Measurements from ENCODE around the gene TRAPPC3. TPM values are rescaled to one million over a fixed set of nuclear protein-coding genes. Genes with fewer than 3 reads are reported as not detected.

Gene TRAPPC3
- total RNA-seq, 4 donors from 2014 or later: 54.6 to 165 (median 105) TPM

GRCh38 chr1:36163426-36163825, 14.1 kb upstream of the TRAPPC3 start:
- no peak overlapping the region for H3K4me3 ChIP-seq
- H3K4me1 ChIP-seq: peaks cover 27 to 67% (median 48%) of the 10 kb centered on the region in 4 donors
- H3K27ac ChIP-seq: peak overlapping the region in 2 of 4 donors; percentile 50 to 99
- H3K27me3 ChIP-seq: no peaks in the 10 kb centered on the region
- no peak for DNase-seq
- in situ Hi-C loops (cut with MboI; ENCODE audit: low pct_ligation_motif_present in 1 of 4, low pct_unique_long_range_greater_than_20kb in 1 of 4, low sequenced_read_pairs in 3 of 4) (no loop called here), intact Hi-C loops (cut with DNase I; ENCODE audit: low total_unique reads) (no loop called here)
- TF ChIP-seq EP300 (IDR thresholded peaks at IDR 0.05; ENCODE audit: low read depth): no peak
- no peak for TF ChIP-seq POLR2AphosphoS5 (IDR thresholded peaks at IDR 0.05)
- TF ChIP-seq POLR2A (IDR thresholded peaks at IDR 0.05): no peak
- no peak for TF ChIP-seq CTCF (IDR thresholded peaks at IDR 0.05)
- H3K36me3 ChIP-seq: no peaks in the 10 kb centered on the region
- H3K9me3 ChIP-seq: no peaks in the 10 kb centered on the region

GRCh38 chr1:36162680-36163239, 13.5 kb upstream of the TRAPPC3 start:
- intact Hi-C loops (cut with DNase I; ENCODE audit: low total_unique reads): no loop called here
- Histone ChIP-seq H3K27me3 (no peaks in the 10 kb centered on the region), H3K27ac (peak overlapping the region; percentile 87 to 100 (median 98)), H3K4me3 (no peak overlapping the region), H3K4me1 (peaks cover 30 to 71% (median 55%) of the 10 kb centered on the region in 4 donors), H3K36me3 (no peaks in the 10 kb centered on the region), H3K9me3 (no peaks in the 10 kb centered on the region)
- WGBS, 2 donors (ENCODE audit: low coverage in 1 of 2): 83% methylated on average over 1 of the region's 1 CpG; no CpG with 5 or more reads in 1 of the 2 donors
- no peak for DNase-seq
- in situ Hi-C loops (cut with MboI; ENCODE audit: low pct_ligation_motif_present in 1 of 4, low pct_unique_long_range_greater_than_20kb in 1 of 4, low sequenced_read_pairs in 3 of 4): no loop called here
- TF ChIP-seq CTCF (IDR thresholded peaks at IDR 0.05) (no peak), EP300 (IDR thresholded peaks at IDR 0.05; ENCODE audit: low read depth) (no peak), POLR2A (IDR thresholded peaks at IDR 0.05) (no peak), POLR2AphosphoS5 (IDR thresholded peaks at IDR 0.05) (no peak)

- TF ChIP-seq CTCF (IDR thresholded peaks at IDR 0.05) (no peak), POLR2AphosphoS5 (IDR thresholded peaks at IDR 0.05) (no peak), EP300 (IDR thresholded peaks at IDR 0.05; ENCODE audit: low read depth) (no peak), POLR2A (IDR thresholded peaks at IDR 0.05) (no peak)
- intact Hi-C loops (cut with DNase I; ENCODE audit: low total_unique reads) (no loop called here), in situ Hi-C loops (cut with MboI; ENCODE audit: low pct_ligation_motif_present in 1 of 4, low pct_unique_long_range_greater_than_20kb in 1 of 4, low sequenced_read_pairs in 3 of 4) (no loop called here)
- Histone ChIP-seq H3K4me1 (peaks cover 30 to 70% (median 57%) of the 10 kb centered on the region in 4 donors), H3K27me3 (no peaks in the 10 kb centered on the region), H3K4me3 (peak overlapping the region in 1 of 4 donors; percentile 43), H3K27ac (peak overlapping the region; percentile 87 to 100 (median 98)), H3K36me3 (no peaks in the 10 kb centered on the region), H3K9me3 (no peaks in the 10 kb centered on the region)
- 37 to 42% methylated on average over 2 to 14 of the region's 14 CpGs for WGBS, 2 donors (ENCODE audit: low coverage in 1 of 2)
- DNase-seq: peak; percentile 51
Observed at GRCh38 chr1:36161641-36162531, 12.6 kb upstream of the TRAPPC3 start.

GRCh38 chr1:36160949-36161485, 11.7 kb upstream of the TRAPPC3 start:
- peak overlapping the region; percentile 87 to 100 (median 98) for H3K27ac ChIP-seq
- no peaks in the 10 kb centered on the region for H3K9me3 ChIP-seq
- peak; percentile 65 for DNase-seq
- intact Hi-C loops (cut with DNase I; ENCODE audit: low total_unique reads) (no loop called here), in situ Hi-C loops (cut with MboI; ENCODE audit: low pct_ligation_motif_present in 1 of 4, low pct_unique_long_range_greater_than_20kb in 1 of 4, low sequenced_read_pairs in 3 of 4) (no loop called here)
- peaks cover 30 to 64% (median 56%) of the 10 kb centered on the region in 4 donors for H3K4me1 ChIP-seq
- H3K4me3 ChIP-seq: peak overlapping the region in 3 of 4 donors; percentile 10 to 43 (median 10)
- TF ChIP-seq CTCF (IDR thresholded peaks at IDR 0.05): no peak
- TF ChIP-seq EP300 (IDR thresholded peaks at IDR 0.05; ENCODE audit: low read depth): no peak
- TF ChIP-seq POLR2A (IDR thresholded peaks at IDR 0.05): peak; percentile 26
- peak in 1 of 3 donors; percentile 16 for TF ChIP-seq POLR2AphosphoS5 (IDR thresholded peaks at IDR 0.05)
- H3K27me3 ChIP-seq: no peaks in the 10 kb centered on the region
- whole genome bisulfite sequencing, 2 donors (ENCODE audit: low coverage in 1 of 2): 24% methylated on average over 12 of the region's 12 CpGs; no CpG with 5 or more reads in 1 of the 2 donors
- H3K36me3 ChIP-seq: no peaks in the 10 kb centered on the region

Data from transverse colon (tissue), 4 donors.